HCT116 (cell line): ENCODE measurements around the gene FARP1. TPM values are rescaled to one million over a fixed set of nuclear protein-coding genes. Genes with fewer than 3 reads are reported as not detected.

ENCODE experiments used
- ATAC-seq: fragments of 200-7000 bp; cut with Tn5 transposase; 2 replicates; pipeline ENCODE4 v1.9.1; 2020; ENCODE audit warnings: mild to moderate bottlenecking, moderate library complexity
- BruUV-seq: library from RNA; stranded (reverse); fragments of 400-500 nt; replicated peaks from 2 replicates; lab custom pipeline; 2021; lab: Mats Ljungman, UMichigan
- CTCF ChIA-PET: fragments of 300-600 bp; sonication (Branson Sonifier 250); formaldehyde crosslinking; loops from one replicate; lab custom pipeline; 2021; ENCODE audit warnings: antibody characterized with exemption; lab: Charles Lee
- POLR2A ChIA-PET: fragments of 300-600, 350-600 bp; sonication (Branson Sonifier 250); formaldehyde crosslinking; loops from one replicate; lab custom pipeline; 2021; ENCODE audit warnings: antibody characterized with exemption; lab: Charles Lee
- RAD21 ChIA-PET, 2 experiments: fragments of 300-600 bp; sonication (Branson Sonifier 250); formaldehyde crosslinking; loops; one replicate each; lab custom pipeline; 2023; ENCODE audit warnings: low total read pairs in 2 of 2; ENCODE audit not compliant: uncharacterized antibody in 2 of 2, unreplicated experiment in 2 of 2, low non-redundant PET in 1 of 2; lab: Charles Lee
- DNase-seq: peaks from one replicate; pipeline ENCODE4 v3.0.0-alpha.2; 2010; ENCODE audit warnings: low read depth, low spot score
- H2AFZ ChIP-seq: fragments of 200-600 bp; shearing (Covaris generic), sonication (generic); 2 replicates; pipeline ENCODE4 v1.6.1; 2017; ENCODE audit warnings: low read depth, mixed run types, mixed read lengths, antibody characterized with exemption, low read length; ENCODE audit not compliant: poor library complexity, severe bottlenecking
- H3K27ac ChIP-seq: 2 replicates; pipeline ENCODE4 v1.5.1; 2012; ENCODE audit warnings: low read depth, low read length
- H3K27me3 ChIP-seq: fragments of 200-600 bp; sonication (generic); 2 replicates; pipeline ENCODE4 v1.6.1; 2016; ENCODE audit warnings: mixed run types, low read length, mixed read lengths; ENCODE audit not compliant: insufficient read depth
- H3K36me3 ChIP-seq, 2 experiments: fragments of 200-500 bp in 1 of 2; fragments of 200-600 bp in 1 of 2; sonication (Bioruptor generic) in 1 of 2; sonication (generic) in 1 of 2; 2 replicates each; pipeline versions ENCODE4 v1.5.1 to v1.6.1; 2014 to 2016; ENCODE audit warnings: low read length in 2 of 2, inconsistent platforms in 1 of 2, mixed read lengths in 1 of 2, mixed run types in 1 of 2; ENCODE audit not compliant: insufficient read depth in 2 of 2, control insufficient read depth in 1 of 2
- H3K4me1 ChIP-seq, 2 experiments: fragments of 200-600 bp in 1 of 2; sonication (generic) in 1 of 2; 2 replicates each; pipeline versions ENCODE4 v1.5.1 to v1.6.1; 2012 to 2017; ENCODE audit warnings: low read length in 2 of 2, inconsistent platforms in 1 of 2, mild to moderate bottlenecking in 1 of 2, mixed read lengths in 1 of 2, mixed run types in 1 of 2, moderate library complexity in 1 of 2; ENCODE audit not compliant: insufficient read depth in 2 of 2, control insufficient read depth in 1 of 2
- H3K4me2 ChIP-seq: fragments of 200-600 bp; sonication (generic); 2 replicates; pipeline ENCODE4 v1.6.1; 2017; ENCODE audit warnings: mixed run types, low read length, mixed read lengths
- H3K4me3 ChIP-seq, 2 experiments: fragments of 200-600 bp in 1 of 2; sonication (generic) in 1 of 2; replicated peaks in 1 of 2; 2 replicates each; pipeline ENCODE4 v1.5.1; 2011 to 2016; ENCODE audit warnings: low read length in 2 of 2, control low read depth in 1 of 2, low read depth in 1 of 2, mild to moderate bottlenecking in 1 of 2, mixed read lengths in 1 of 2, mixed run types in 1 of 2
- H3K79me2 ChIP-seq: fragments of 200-600 bp; sonication (generic); 2 replicates; pipeline ENCODE4 v1.6.1; 2017; ENCODE audit warnings: mild to moderate bottlenecking, mixed run types, low read length, moderate library complexity, mixed read lengths; ENCODE audit not compliant: insufficient read depth
- H3K9ac ChIP-seq: fragments of 200-600 bp; sonication (generic); 2 replicates; pipeline ENCODE4 v1.6.1; 2016; ENCODE audit warnings: low read length, mixed read lengths
- H3K9me2 ChIP-seq: fragments of 200-600 bp; sonication (generic), shearing (Covaris generic); 2 replicates; pipeline ENCODE4 v1.6.1; 2017; ENCODE audit warnings: mixed run types, mild to moderate bottlenecking, moderate library complexity; ENCODE audit not compliant: insufficient read depth
- H3K9me3 ChIP-seq, 2 experiments: fragments of 200-500 bp in 1 of 2; fragments of 200-600 bp in 1 of 2; sonication (Bioruptor generic) in 1 of 2; sonication (generic) in 1 of 2; 2 replicates each; pipeline ENCODE4 v1.6.1; 2014 to 2017; ENCODE audit warnings: low read length in 2 of 2, mixed read lengths in 2 of 2, inconsistent platforms in 1 of 2, low read depth in 1 of 2, mild to moderate bottlenecking in 1 of 2, mixed run types in 1 of 2, moderate library complexity in 1 of 2; ENCODE audit not compliant: control insufficient read depth in 1 of 2, insufficient read depth in 1 of 2
- H4K20me1 ChIP-seq: fragments of 200-600 bp; sonication (generic), shearing (Covaris generic); 2 replicates; pipeline ENCODE4 v1.6.1; 2017; ENCODE audit warnings: mixed run types, mild to moderate bottlenecking, moderate library complexity; ENCODE audit not compliant: insufficient read depth
- CEBPB ChIP-seq: IDR thresholded peaks from 2 replicates; pipeline ENCODE4 v1.6.1; 2012; ENCODE audit warnings: low read depth
- EGR1 ChIP-seq: IDR thresholded peaks from 2 replicates; pipeline ENCODE4 v1.6.1; 2012; ENCODE audit warnings: low read depth
- ELF1 ChIP-seq: IDR thresholded peaks from 2 replicates; pipeline ENCODE4 v1.6.1; 2012; ENCODE audit warnings: low read depth, borderline replicate concordance
- EZH2 ChIP-seq: fragments of 200-600 bp; sonication (generic); IDR thresholded peaks from 2 replicates; pipeline ENCODE4 v1.6.1; 2017; ENCODE audit warnings: antibody characterized with exemption, mixed run types
- EZH2phosphoT487 ChIP-seq: fragments of 200-600 bp; IDR thresholded peaks from 2 replicates; pipeline ENCODE4 v1.6.1; 2018; ENCODE audit warnings: antibody characterized with exemption, borderline replicate concordance
- POLR2A ChIP-seq: IDR thresholded peaks from 2 replicates; pipeline ENCODE4 v1.7.0; 2011; ENCODE audit warnings: borderline replicate concordance; ENCODE audit not compliant: insufficient read depth, insufficient read length; ENCODE audit errors: extremely low read depth
- RAD21 ChIP-seq: IDR thresholded peaks from 2 replicates; pipeline ENCODE4 v1.6.1; 2012; ENCODE audit warnings: low read depth, mild to moderate bottlenecking
- SIN3A ChIP-seq: IDR thresholded peaks from 2 replicates; pipeline ENCODE4 v1.6.1; 2012; ENCODE audit warnings: low read depth
- SP1 ChIP-seq: IDR thresholded peaks from 2 replicates; pipeline ENCODE4 v1.6.1; 2012; ENCODE audit warnings: low read depth
- SRF ChIP-seq: IDR thresholded peaks from 2 replicates; pipeline ENCODE4 v1.6.1; 2012; ENCODE audit warnings: low read depth
- TCF7L2 ChIP-seq: IDR thresholded peaks from 2 replicates; pipeline ENCODE4 v1.7.0; 2011; ENCODE audit warnings: borderline replicate concordance, inconsistent platforms; ENCODE audit not compliant: insufficient read depth, insufficient read length; ENCODE audit errors: extremely low read depth
- ZBTB33 ChIP-seq: IDR thresholded peaks from 2 replicates; pipeline ENCODE4 v1.6.1; 2011; ENCODE audit warnings: mild to moderate bottlenecking, low read length, moderate library complexity; ENCODE audit not compliant: insufficient replicate concordance; ENCODE audit errors: extremely low read depth
- intact Hi-C: fragments of 100-400 bp; cut with micrococcal nuclease; formaldehyde crosslinking; loops from 2 replicates; pipeline ENCODE4 v1.10.0; 2022
- total RNA-seq: library from RNA; stranded (reverse); gene quantifications from one replicate; pipeline ENCODE4 v1.2.1, GENCODE V29; 2021; ENCODE audit not compliant: unreplicated experiment
- TF ChIP-seq, protein P1 (sequence below): IDR thresholded peaks from 2 replicates; pipeline ENCODE4 v1.6.1; 2012; ENCODE audit warnings: low read depth
- TF ChIP-seq, protein P2 (sequence below): IDR thresholded peaks from 2 replicates; pipeline ENCODE4 v1.6.1; 2012
- TF ChIP-seq, protein P3 (sequence below): IDR thresholded peaks from 2 replicates; pipeline ENCODE4 v1.6.1; 2012

FARP1 gene
- total RNA-seq, 1 experiment from 2014 or later, result 30.5 TPM

- H2AFZ ChIP-seq, result no peak overlapping the region
- H3K9me3 ChIP-seq, result no peaks in the 10 kb centered on the region
- H3K4me2 ChIP-seq, result no peak overlapping the region
- no peaks in the 10 kb centered on the region for H3K79me2 ChIP-seq
- H3K4me3 ChIP-seq, result no peak overlapping the region
- H3K27me3 ChIP-seq, result no peaks in the 10 kb centered on the region
- no peak for DNase-seq
- no peaks in the 10 kb centered on the region for H3K9me2 ChIP-seq
- ChIA-PET RAD21 (no interaction called here), POLR2A (no interaction called here), CTCF (no interaction called here)
- ATAC-seq, result no peak
- H3K9ac ChIP-seq, result no peak overlapping the region
- intact Hi-C loops, result no loop called here
- TF ChIP-seq, protein P1, sequence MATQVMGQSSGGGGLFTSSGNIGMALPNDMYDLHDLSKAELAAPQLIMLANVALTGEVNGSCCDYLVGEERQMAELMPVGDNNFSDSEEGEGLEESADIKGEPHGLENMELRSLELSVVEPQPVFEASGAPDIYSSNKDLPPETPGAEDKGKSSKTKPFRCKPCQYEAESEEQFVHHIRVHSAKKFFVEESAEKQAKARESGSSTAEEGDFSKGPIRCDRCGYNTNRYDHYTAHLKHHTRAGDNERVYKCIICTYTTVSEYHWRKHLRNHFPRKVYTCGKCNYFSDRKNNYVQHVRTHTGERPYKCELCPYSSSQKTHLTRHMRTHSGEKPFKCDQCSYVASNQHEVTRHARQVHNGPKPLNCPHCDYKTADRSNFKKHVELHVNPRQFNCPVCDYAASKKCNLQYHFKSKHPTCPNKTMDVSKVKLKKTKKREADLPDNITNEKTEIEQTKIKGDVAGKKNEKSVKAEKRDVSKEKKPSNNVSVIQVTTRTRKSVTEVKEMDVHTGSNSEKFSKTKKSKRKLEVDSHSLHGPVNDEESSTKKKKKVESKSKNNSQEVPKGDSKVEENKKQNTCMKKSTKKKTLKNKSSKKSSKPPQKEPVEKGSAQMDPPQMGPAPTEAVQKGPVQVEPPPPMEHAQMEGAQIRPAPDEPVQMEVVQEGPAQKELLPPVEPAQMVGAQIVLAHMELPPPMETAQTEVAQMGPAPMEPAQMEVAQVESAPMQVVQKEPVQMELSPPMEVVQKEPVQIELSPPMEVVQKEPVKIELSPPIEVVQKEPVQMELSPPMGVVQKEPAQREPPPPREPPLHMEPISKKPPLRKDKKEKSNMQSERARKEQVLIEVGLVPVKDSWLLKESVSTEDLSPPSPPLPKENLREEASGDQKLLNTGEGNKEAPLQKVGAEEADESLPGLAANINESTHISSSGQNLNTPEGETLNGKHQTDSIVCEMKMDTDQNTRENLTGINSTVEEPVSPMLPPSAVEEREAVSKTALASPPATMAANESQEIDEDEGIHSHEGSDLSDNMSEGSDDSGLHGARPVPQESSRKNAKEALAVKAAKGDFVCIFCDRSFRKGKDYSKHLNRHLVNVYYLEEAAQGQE, result no peak
- TF ChIP-seq SP1 (no peak), EGR1 (no peak), SIN3A (no peak), EZH2phosphoT487 (no peak), SRF (no peak), RAD21 (no peak), CEBPB (no peak), TCF7L2 (no peak), POLR2A (no peak), ELF1 (no peak), ZBTB33 (no peak), EZH2 (no peak)
- TF ChIP-seq, protein P2, sequence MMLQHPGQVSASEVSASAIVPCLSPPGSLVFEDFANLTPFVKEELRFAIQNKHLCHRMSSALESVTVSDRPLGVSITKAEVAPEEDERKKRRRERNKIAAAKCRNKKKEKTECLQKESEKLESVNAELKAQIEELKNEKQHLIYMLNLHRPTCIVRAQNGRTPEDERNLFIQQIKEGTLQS, result no peak
- TF ChIP-seq, protein P3, sequence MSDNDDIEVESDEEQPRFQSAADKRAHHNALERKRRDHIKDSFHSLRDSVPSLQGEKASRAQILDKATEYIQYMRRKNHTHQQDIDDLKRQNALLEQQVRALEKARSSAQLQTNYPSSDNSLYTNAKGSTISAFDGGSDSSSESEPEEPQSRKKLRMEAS, result no peak
- no peak overlapping the region for H3K27ac ChIP-seq
- H3K36me3 ChIP-seq, result no peaks in the 10 kb centered on the region
- no peaks in the 10 kb centered on the region for H3K4me1 ChIP-seq
- BruUV-seq, result no TSS peak
- H4K20me1 ChIP-seq, result no peaks in the 10 kb centered on the region
Measured at GRCh38 chr13:98237331-98237730, 94.4 kb downstream of the FARP1 start.
